PFSK-1 (cell line): ENCODE data around the gene ARID3A.

Experiments used
- FOXP2 ChIP-seq: optimal IDR thresholded peaks from 2 replicates; pipeline ENCODE3; 2011; ENCODE audit warnings: borderline replicate concordance, control low read depth, inconsistent platforms; ENCODE audit not compliant: insufficient read depth; ENCODE audit errors: extremely low read length, extremely low read depth
- POLR2AphosphoS5 ChIP-seq: IDR thresholded peaks from 2 replicates; pipeline ENCODE4 v1.6.1; 2012; ENCODE audit warnings: low read depth, mild to moderate bottlenecking, control low read depth, low read length, moderate library complexity
- SIN3A ChIP-seq: IDR thresholded peaks from 2 replicates; pipeline ENCODE4 v1.6.1; 2012; ENCODE audit warnings: mild to moderate bottlenecking, low read length, moderate library complexity, borderline replicate concordance; ENCODE audit not compliant: insufficient read depth
- TAF1 ChIP-seq: IDR thresholded peaks from 2 replicates; pipeline ENCODE4 v1.6.1; 2012; ENCODE audit warnings: low read length, control low read depth, borderline replicate concordance; ENCODE audit not compliant: insufficient read depth
- TF ChIP-seq, protein P1 (sequence below), 2 experiments: IDR thresholded peaks; 2 replicates each; pipeline versions ENCODE4 v1.6.1 to v1.8.0; 2011 to 2012; ENCODE audit warnings: low read depth in 2 of 2, low read length in 2 of 2, control low read depth in 1 of 2, inconsistent platforms in 1 of 2, mild to moderate bottlenecking in 1 of 2, moderate library complexity in 1 of 2; ENCODE audit not compliant: insufficient read depth in 1 of 2

DNA sequence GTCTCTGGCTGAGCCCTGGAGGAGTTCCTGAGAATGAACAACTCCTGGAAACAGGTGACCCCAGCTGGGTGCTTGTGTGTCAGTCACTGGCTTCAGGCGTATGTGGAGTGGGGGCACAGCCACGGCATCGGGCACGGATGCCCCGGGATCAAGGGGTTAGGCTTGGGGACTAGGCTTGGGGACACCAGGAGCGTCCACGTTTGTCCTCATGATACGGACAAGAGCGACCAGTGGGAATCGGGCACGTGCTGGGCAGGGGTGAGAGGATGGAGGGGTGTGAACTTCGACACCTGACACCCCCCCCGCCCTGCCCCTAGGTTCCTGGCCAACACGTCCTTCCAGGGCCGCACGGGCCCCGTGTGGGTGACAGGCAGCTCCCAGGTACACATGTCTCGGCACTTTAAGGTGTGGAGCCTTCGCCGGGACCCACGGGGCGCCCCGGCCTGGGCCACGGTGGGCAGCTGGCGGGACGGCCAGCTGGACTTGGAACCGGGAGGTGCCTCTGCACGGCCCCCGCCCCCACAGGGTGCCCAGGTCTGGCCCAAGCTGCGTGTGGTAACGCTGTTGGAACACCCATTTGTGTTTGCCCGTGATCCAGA lies 78.5 kb downstream of the ARID3A start:
- TF ChIP-seq SIN3A (no peak), TAF1 (no peak), POLR2AphosphoS5 (no peak), FOXP2 (no peak)
- TF ChIP-seq, protein P1, sequence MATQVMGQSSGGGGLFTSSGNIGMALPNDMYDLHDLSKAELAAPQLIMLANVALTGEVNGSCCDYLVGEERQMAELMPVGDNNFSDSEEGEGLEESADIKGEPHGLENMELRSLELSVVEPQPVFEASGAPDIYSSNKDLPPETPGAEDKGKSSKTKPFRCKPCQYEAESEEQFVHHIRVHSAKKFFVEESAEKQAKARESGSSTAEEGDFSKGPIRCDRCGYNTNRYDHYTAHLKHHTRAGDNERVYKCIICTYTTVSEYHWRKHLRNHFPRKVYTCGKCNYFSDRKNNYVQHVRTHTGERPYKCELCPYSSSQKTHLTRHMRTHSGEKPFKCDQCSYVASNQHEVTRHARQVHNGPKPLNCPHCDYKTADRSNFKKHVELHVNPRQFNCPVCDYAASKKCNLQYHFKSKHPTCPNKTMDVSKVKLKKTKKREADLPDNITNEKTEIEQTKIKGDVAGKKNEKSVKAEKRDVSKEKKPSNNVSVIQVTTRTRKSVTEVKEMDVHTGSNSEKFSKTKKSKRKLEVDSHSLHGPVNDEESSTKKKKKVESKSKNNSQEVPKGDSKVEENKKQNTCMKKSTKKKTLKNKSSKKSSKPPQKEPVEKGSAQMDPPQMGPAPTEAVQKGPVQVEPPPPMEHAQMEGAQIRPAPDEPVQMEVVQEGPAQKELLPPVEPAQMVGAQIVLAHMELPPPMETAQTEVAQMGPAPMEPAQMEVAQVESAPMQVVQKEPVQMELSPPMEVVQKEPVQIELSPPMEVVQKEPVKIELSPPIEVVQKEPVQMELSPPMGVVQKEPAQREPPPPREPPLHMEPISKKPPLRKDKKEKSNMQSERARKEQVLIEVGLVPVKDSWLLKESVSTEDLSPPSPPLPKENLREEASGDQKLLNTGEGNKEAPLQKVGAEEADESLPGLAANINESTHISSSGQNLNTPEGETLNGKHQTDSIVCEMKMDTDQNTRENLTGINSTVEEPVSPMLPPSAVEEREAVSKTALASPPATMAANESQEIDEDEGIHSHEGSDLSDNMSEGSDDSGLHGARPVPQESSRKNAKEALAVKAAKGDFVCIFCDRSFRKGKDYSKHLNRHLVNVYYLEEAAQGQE (IDR thresholded peaks at IDR 0.05; ENCODE audit: insufficient read depth in 1 of 2, low read depth in 2 of 2, low read length in 2 of 2): no peak
